Endothelial cell of hepatic sinusoid (primary cell): ENCODE results near the gene BMP4.

Source experiments
- in situ Hi-C: cut with HindIII; loops from 2 replicates; pipeline ENCODE4 v1.10.0; 2017; ENCODE audit warnings: low sequenced_read_pairs

BMP4 gene

GRCh38 chr14:53947094-53947445, 9.6 kb downstream of the BMP4 start:
- in situ Hi-C loops: no loop called here

- in situ Hi-C loops: no loop called here
These were observed 10.1 kb downstream of the BMP4 start for GRCh38 chr14:53946404-53947093.

DNA sequence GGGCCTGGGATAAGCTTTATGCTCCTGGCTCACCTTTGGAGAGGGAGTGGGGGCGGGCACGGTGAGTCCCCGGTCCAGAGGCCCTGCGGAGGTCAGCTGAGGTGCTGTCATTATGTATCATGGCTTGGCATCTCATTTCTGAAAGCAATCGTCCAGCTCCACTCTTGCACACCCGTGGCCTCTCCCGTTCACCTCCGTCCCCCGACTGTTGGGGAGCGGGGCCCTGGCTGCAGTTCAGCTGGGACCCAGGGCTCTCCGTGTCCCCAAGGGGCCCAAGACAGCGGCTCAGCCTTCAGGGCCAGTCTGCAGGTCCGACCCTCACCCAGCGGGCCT, 10.6 kb downstream of the BMP4 start:
- in situ Hi-C loops: no loop called here

DNA sequence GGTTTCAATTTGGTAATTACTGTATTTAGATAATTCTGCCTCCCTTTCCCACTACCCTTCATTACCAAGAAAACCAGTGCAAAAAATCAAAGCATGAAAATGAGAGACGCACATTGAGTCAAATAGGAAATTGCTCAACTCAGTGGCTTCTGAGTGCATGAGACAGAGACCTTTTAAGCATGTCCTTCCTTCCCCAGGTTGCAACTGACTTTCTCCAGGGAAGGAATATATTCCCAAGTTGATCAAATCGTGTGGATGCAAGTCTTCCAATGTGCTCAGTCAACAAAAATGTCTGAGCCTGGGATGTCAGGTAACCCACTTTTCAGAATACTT, 12.9 kb downstream of the BMP4 start:
- in situ Hi-C loops: no loop called here

DNA sequence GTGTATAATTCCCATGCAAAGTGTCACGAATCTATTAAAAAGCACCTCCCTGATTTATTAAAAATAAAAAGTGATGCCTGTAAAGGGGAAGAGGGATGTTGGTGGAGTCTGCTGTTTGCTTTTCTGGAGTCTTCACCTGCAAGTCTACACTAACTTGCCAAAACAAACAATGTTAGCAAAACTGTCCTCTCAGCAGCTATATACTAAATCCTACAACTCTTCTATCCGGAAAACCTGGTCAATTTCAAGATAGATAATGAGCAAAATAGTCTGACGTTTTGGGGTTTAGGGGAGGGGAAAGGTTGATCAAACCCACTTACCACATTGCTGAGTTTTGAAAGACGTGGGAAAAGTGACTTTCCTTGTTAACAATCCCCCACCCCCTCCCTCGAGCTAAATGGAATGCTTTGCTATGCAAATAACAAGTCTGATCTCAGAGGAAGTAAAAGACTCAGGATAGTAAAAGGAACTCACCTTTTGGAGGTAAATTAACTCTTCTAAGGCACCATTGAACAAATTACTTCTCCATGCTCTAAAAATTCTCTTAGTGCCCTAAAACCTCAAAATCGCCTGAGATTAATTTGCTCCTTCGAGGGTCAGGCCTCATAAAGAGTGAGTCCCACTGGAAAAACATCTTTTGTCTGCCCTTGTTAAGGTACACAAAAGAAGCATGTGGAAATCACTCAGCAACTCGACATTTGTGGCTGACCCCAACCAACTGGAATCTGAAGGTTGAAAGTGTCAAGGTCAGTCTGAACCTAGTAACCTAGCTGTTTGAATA, 13.5 kb downstream of the BMP4 start:
- in situ Hi-C loops: no loop called here

DNA sequence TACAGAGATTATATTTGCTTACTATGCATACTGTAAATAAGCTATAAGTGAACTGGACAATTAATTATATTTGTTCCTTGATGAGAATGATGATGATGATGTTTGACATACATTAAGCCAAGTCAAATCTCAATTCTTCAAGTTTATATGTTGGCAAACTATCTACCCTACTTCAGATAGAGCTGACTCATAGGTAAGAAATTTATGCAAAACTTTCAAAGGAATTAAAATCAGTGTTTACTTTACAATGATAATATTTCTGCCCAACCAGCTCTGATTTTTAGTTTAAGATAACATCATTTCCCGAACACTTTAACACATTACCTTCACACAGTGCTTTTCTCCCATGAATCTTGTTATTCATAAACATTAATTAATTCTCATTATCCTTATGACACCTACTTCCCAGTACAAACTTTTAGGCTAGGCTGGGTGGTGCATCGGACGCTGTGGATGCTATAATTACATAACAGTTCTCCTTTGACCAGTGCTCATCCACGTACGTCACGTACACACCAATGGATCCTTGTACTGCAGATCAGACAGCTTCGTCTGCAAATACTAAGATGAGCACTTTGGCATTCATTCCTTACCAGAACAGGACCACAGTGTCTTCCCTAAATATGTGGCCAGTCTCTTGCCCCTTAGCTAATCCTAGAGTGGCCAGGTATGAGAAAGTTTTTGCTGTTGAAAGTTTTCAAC, 18.3 kb downstream of the BMP4 start:
- in situ Hi-C loops: no loop called here

GRCh38 chr14:53934778-53935414, 21.7 kb downstream of the BMP4 start:
- in situ Hi-C loops: no loop called here

GRCh38 chr14:53932966-53933365, 23.7 kb downstream of the BMP4 start:
- in situ Hi-C loops: no loop called here

DNA sequence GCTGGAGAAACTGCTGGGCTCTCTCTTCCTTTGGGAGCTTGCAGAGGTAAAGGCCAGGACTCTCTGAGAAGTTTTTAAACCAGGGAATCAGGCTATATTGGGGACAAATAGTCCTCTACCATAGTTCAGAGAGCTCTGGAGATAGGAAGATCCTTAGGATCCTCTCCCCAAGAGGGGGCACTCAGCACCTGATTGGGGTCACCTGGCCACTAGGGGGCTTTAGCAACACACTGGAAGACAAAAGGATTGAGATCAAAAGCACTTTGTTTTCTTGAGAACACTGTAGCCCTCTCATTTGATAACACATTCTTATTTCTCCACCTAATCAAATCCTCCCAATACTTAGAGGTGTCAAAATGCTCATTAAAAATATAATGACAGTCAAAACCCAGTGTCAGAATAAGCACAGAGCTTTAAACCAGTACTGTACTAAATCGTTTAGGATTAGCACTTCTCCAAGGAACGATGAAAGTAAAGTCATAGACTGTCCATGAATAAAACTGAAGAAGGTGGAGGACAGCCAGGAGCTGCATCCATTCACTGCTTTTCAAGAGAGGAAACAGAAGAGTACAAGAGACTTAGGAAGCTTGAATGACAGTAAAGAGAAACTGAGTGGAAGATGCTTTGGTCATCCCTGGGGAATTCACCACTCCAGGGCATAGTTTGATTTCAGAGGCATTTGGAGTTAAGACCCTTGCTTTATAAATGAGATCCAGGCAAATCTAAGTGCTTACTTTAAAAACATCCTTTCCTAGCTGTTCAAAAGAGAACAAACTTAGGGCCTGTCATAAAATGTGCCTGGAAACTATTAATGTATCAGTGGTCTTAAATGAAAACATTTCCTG, 26.5 kb downstream of the BMP4 start:
- in situ Hi-C loops: loop anchor here (5.0 kb wide), 1 partner anchor 47 kb away; no protein-coding TSS in a partner anchor

DNA sequence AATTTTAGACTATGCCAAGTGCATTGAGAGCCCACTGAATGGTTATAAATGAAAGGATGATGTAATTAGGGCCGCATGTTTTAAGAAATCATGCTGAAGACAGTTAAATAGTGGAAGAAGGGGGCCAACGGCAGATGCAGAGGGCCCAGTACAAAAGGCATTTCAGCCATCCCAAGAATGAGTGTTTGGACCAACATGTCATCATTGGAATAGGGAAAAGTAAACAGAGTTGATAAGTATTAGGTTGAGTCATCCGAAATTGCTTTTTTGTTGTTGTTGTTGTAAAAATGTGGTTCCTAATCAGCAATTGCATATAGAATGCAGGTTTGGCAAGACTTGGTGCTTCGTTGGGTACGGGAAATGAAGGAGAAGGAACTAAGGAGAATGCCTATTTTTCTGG, 29.5 kb downstream of the BMP4 start:
- in situ Hi-C loops: loop anchor here (5.0 kb wide), 1 partner anchor 50 kb away; no protein-coding TSS in a partner anchor

GRCh38 chr14:53925201-53925766, 31.3 kb downstream of the BMP4 start:
- in situ Hi-C loops: loop anchor here (5.0 kb wide), 1 partner anchor 52 kb away; no protein-coding TSS in a partner anchor

- in situ Hi-C loops: loop anchor here (5.0 kb wide), 1 partner anchor 53 kb away; no protein-coding TSS in a partner anchor
These were observed 31.9 kb downstream of the BMP4 start for GRCh38 chr14:53924753-53925152.

DNA sequence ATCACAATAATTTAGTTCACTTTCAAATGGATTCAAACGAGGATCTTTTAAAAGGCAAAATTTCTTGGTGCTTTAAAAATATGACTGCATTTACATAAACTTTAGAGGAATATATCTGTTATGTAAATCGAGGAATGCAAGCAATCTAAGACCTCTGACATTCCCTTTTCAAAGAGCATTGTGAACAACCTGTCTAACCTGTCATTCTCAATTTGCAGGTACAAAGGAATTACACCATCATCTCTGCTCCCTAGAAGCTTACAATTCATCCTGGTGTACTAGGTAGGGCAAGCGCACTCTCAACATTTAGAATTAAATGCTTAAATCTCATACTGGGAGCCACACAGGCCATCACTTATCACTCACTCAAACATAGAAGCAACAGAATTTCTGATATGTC, 35.6 kb downstream of the BMP4 start:
- in situ Hi-C loops: no loop called here

DNA sequence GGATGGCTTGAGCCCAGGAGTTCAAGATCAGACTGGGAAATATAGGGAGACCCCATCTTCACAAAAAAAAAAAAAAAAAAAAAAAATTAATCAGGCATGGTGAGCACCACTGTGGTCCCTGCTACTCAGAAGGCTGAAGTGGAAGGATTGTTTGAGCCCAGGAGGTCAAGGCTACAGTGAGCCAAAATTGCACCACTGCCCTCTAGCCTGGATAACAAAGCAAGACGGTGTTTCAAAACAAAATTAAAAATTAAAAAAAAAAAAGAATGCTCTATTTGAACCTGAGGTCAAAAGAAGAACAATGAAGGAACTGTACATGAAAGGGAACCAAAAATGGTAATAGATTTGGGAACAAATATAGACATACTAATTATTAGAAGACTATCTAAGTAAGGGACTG, 40.4 kb downstream of the BMP4 start:
- in situ Hi-C loops: no loop called here

DNA sequence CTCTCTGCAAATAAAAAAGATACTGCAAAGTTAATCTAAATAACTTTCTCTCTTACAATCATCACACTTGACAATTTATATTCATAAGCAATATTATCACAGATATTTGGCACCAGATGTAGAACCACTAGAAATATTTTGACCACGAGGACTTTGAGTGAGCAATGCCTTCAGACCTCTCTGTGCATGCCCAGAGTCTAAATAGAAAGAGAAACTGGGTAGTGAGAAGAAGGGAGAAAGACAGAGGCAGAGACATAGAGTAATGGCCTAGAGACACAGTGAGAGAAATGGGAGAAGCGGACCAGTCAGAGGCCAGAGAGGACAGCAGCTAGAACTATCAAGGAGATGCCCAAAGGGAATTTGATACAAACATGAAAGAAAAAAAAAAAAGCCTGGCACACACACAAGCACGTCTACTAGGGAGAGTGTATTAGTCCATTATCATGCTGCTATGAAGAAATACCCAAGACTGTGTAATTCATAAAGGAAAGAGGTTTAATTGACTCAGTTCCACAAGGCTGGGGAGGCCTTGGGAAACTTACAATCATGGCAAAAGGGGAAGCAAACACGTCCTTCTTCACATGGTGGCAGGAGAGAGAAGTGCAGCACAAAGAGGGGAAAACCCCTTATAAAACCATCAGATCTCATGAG, 41.1 kb downstream of the BMP4 start:
- in situ Hi-C loops: no loop called here

GRCh38 chr14:53912021-53912420, 44.6 kb downstream of the BMP4 start:
- in situ Hi-C loops: no loop called here

- in situ Hi-C loops: no loop called here
These were observed 48.2 kb downstream of the BMP4 start for GRCh38 chr14:53908416-53908815.

DNA sequence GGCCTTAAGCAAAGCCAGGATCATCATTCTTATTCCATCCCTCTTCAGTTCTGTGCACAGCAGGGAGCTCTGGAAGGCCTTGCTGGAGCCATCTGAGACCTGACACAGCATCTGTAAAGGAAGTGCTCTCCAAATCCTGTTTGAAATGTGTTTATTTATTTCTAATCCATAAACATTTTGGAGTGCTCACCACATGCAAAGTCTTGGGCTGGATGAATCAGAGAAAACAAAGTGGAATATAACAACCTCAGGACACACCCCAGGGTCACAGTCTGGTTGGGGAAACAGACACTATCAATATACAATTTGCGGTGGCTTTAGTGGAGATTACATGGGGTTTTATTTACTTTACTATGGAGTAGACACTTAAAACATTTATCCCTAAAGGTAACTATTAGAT, 54.3 kb downstream of the BMP4 start:
- in situ Hi-C loops: no loop called here

DNA sequence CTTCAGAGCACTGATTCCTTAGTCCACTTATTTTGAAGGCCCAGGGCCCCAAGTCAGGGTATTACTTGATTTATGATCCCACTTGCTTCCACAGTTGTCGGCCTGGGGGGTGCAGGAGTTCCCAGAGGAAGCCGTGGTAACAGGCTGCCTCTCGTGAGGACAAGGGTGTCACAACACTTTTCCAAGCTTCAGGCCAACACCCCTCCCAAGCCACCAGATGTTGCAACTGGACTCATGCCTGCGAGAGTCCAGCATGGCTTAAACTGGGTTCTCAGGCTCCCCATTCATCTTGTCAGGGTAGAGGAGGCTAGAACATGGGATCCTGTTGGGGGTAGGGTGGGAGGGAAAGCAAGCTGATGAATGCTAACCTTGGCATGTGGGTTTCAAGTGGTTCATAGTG, 56.1 kb downstream of the BMP4 start:
- in situ Hi-C loops: no loop called here
